Measurements from ENCODE around the gene SOX18. TPM values are rescaled to one million over a fixed set of nuclear protein-coding genes. Genes with fewer than 3 reads are reported as not detected.
A peak's percentile ranks its signal among the peaks of the same experiment; 100 is the strongest.

The SOX18 gene
- polyA plus RNA-seq, 10 donors = 7.0 to 16.8 (median 10.7) TPM

DNA sequence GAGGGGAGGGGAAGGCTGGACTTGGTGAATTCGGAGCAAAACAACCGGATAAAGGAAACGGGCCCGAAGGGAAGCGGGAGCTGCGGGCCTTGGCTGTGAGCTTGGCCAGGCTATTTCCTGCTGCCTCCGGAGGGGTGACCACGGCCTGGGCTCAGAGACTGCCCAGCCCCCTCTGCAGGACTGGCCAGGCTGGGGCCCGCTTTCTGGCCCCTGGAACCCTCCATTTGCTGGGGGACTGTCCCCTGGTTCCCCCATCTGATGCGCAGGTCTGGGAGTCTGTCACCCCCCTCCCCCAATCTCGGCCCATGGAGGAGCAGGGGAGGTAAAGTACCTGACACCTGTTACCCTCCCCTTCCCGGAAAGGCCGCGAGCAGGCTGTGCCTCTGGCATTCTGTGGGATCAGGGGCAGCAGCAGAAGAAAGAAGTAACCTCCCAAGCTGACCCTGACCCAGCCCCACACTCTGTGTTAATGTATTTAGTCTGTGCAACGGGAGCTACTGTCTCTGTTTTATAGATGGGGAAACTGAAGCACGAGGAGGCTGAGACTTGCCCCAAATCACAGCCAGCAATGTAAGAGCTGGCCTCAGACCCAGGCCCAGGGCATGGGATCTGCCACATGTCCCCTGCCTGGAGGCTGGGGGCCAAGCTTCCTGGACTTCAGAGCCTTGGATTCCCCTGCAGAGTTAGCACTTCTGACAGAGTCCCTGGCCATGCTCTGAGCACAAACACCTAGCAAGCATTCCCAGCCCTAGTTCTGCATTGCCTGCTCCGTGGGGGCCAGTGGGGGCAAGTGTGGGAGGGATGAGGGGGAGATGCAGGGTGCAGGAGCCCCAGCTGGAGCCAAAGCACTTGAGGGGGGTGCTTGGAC lies 9.9 kb downstream of the SOX18 start:
- no peak for DNase-seq

DNA sequence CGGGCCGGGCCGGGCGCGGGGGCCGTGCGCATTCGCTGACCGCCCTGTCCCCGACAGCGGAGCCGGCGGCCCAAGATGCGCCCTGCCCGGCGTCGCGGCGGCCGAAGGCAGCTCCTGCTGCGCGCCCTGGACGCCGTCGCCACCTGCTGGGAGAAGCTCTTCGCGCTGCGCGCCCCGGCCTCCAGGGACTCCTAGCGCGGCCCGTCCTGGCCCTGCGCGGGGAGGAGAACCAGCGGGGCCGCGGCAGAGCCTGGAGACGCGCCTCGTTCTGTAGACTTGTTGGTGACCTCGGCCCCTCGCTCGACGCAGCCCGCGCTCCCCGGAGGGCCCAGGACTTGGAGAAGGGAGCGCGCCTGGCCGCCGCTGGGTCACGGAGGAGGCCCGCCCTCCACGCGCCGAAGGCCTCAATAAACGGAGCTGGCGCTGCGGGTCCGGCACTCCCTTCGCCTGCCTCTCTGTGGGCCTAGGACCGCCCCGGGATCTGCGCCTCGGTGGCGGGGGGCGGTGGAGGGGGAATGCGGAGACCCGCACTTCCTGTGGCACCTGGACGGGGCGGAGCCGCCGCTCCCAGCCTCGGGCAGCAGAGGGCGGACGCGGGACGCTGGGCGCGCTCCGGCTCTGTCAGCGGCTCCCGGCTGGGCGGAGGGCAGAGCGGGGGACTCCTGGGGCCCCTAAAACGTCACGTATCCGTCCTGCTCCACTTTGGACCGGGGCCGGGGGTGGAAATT lies 10.7 kb downstream of the SOX18 start:
- DNase-seq = peak; percentile 18 to 82 (median 58)

DNA sequence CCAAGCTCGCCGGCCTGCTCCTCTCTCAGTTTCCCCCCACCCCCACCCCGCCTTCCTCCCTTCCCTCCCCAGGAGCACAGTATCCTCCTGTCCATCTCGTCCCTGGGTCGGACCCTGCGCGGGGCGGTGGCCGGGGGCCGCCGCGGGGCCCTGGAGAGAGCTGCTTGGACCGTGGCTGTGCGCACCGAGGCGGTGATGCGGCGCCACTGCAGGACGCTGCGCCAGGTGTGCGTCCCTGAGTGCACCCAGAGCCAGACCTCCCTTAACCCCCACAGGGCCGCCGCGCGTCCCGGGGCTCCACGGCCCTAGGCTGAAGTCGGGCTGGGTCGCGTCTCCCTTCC lies 11.2 kb downstream of the SOX18 start:
- no peak for DNase-seq

- no peak for DNase-seq
Observed at GRCh38 chr20:64037498-64038213, 11.8 kb downstream of the SOX18 start.

GRCh38 chr20:64037199-64037497 lies 12.3 kb downstream of the SOX18 start:
- no peak for DNase-seq

DNA sequence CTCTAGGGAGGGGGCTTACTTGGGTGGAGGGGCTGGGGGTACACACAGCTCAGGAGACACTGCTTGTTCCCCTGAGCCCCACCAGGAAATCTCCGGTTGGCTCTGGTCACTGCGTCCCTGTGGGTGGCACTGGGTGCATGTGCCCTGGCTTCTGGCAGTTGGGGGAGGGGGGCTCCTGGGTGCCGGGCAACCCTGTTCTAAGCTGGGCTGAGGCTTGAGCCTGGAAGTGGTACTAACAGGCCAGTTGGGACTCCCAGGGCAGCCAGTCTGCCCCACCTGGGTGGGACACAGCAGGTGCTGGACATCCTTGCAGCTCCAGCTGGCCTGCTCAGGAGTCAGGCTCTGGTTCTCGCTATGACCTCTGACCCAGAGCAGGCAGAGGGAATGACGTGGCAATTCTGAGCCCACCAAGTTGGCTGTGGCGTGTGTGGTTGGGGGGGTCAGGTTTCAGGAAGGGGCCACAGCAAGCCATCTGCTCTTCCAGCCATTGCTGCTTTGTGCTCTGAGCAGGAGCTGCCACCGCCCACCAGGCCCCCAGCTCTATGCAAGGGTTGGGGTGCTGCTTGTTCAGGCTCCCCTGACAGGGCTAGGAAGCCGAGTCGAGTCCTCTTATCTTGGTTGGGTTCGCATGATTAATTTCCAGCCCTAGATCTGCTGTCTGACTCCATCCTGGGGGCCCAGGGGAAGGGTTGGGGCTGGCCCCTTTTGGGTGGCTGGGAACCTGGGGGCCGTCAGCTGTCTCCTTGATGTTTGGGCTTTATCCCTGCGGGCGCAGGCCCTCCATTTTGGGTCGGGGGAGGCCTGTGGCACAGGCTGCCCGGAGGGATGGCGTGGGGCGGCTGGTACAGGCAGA lies 12.9 kb downstream of the SOX18 start:
- no peak for DNase-seq

DNA sequence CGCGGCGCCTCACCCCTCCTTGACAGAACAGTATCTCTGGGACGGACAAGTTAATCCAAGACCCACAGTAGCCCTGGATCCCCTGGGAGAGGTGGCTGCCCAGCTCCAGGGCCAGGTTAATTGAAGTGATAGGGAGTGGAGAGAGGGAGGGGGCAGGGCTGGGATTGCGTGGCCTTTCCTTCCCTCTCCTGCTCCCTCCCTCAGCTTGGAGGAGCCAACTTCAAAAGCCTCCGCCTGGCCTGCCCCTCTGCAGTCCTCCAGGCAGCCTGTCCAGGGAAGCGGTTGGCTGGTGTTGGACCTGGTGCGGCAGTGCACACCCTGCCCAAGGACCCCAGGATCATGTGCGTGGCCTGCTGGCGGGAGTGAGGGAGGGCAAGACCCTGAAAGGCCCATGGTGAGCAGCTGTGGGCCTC lies 13.5 kb downstream of the SOX18 start, which contains the start of gene C20orf204:
C20orf204 (plus strand) TSS at position 250 of the 413 bp plus-strand sequence; CDS start at position 392, 142 bp downstream.
- DNase-seq = no peak

- DNase-seq = no peak
Observed at GRCh38 chr20:64035066-64035932, 14.1 kb downstream of the SOX18 start.

- DNase-seq = no peak
Observed at GRCh38 chr20:64033981-64034493, 15.4 kb downstream of the SOX18 start.

- no peak for DNase-seq
Observed at GRCh38 chr20:64032706-64033624, 16.5 kb downstream of the SOX18 start.

- DNase-seq = no peak
Observed at GRCh38 chr20:64031822-64032314, 17.6 kb downstream of the SOX18 start.

GRCh38 chr20:64030371-64031134 lies 18.9 kb downstream of the SOX18 start:
- no peak for DNase-seq

DNA sequence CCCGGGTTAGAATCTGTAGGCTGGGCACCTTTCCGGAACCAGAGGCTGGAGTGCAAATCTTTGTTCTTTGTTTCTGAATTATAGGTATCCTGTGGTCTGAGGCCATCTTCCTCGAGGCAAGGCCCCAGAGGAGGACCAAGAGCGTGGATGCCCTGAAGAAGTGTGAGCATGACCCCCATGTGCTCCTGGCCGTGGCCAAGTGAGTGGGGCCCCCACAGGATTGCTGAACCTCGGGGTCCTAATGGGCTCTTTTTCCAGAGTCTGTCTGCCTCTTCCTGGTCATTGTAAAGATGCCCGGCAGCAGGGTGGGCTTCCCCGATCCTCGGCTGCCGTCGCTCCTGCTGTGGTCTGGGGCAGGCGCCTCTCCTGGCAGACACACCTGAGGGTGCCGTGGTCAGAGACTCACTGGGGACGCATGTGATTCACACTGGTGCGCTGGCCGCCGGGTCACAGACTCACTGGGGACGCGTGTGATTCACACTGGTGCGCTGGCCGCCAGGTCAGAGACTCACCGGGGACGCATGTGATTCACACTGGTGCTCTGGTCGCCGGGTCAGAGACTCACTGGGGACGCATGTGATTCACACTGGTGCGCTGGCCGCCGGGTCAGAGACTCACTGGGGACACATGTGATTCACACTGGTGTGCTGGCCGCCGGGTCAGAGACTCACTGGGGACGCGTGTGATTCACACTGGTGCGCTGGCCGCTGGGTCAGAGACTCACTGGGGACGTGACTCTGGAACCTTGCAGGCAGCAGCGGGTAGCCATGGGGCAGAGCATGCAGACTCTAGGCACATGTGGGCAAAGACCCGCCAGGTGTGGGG lies 19.9 kb downstream of the SOX18 start:
- no peak for DNase-seq

DNA sequence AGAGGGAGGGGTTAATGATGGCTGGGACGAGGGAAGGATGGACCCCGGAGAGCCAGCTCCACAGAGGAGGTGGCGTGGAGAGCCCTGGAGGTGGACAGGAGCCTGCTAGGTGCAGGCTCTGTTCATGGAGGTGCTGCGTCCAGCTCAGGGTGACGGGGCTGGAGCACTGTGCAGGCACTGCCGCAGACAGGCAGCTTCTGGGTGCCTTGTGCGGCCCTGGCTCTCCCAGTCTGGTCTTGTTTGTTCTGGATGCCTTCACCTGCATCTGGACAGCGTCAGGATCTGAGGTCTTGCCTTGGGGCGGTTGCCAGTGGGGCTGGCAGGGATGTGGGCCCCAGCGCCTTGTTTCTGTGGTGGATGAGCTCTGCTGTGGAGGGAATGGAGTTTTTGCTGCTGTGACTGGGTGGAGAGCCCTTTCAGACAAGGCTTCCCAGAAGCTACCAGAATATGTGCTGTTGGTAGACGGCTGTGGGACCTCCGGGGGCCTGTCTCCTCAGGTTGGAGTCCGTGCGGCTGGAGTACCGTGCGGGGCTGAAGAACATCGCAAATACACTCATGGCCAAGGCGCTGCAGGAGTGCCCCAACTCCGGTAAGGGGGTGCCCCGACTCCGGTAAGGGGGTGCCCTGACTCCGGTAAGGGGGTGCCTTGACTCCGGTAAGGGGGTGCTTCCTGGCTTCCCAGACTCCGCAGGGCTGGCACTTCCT lies 21.3 kb downstream of the SOX18 start:
- no peak for DNase-seq

DNA sequence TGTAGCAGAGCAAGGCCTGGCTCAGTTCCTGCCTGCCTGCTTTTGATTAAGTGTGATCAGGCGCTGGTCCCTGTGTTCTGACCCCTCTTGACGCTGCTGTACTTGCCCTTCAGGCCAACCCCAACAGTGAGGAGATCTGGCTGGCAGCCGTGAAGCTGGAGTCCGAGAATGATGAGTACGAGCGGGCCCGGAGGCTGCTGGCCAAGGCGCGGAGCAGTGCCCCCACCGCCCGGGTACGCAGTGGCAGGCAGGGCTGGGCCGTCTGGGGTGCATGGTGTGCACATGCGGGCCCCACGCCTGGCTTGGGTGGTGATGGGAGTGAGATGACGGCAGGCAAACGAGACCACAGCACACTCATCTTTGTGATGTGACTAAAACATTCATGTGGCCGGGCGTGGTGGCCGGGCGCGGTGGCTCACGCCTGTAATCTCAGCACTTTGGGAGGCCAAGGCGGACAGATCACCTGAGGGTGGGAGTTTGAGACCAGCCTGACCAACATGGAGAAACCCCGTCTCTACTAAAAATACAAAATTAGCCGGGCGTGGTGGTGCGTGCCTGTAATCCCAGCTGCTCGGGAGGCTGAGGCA lies 23.5 kb downstream of the SOX18 start:
- no peak for DNase-seq

GRCh38 chr20:64025101-64025825 lies 24.2 kb downstream of the SOX18 start:
- DNase-seq = no peak
